HG03442 (cell line): Measurements from ENCODE around the gene TOM1L2.

Experiments used
- ATAC-seq: cut with Tn5 transposase; IDR thresholded peaks from one replicate; pipeline ENCODE4 v1.9.1; 2021; ENCODE audit warnings: mild to moderate bottlenecking, moderate library complexity; ENCODE audit not compliant: unreplicated experiment

The TOM1L2 gene

GRCh38 chr17:17837966-17838962, 133.9 kb downstream of the TOM1L2 start:
- no peak for ATAC-seq

GRCh38 chr17:17837380-17837821, 134.8 kb downstream of the TOM1L2 start:
- ATAC-seq, result no peak

- no peak for ATAC-seq
Observed at GRCh38 chr17:17836818-17837379, 135.3 kb downstream of the TOM1L2 start, which contains the start of gene SREBF1. Gene SREBF1, minus strand, starts transcription at chr17:17836986. Its CDS starts 169 bp downstream, at chr17:17836817.

- peak; percentile 55 for ATAC-seq
Observed at GRCh38 chr17:17836250-17836817, 135.9 kb downstream of the TOM1L2 start.

GRCh38 chr17:17835415-17836249, 136.6 kb downstream of the TOM1L2 start:
- no peak for ATAC-seq

GRCh38 chr17:17834974-17835373, 137.2 kb downstream of the TOM1L2 start:
- ATAC-seq, result no peak

- ATAC-seq, result no peak
Observed at GRCh38 chr17:17833658-17834357, 138.4 kb downstream of the TOM1L2 start.

- no peak for ATAC-seq
Observed at GRCh38 chr17:17832032-17832363, 140.2 kb downstream of the TOM1L2 start.

- ATAC-seq, result no peak
Observed at GRCh38 chr17:17831208-17832031, 140.8 kb downstream of the TOM1L2 start.

- ATAC-seq, result no peak
Observed at GRCh38 chr17:17830740-17831207, 141.4 kb downstream of the TOM1L2 start.

- ATAC-seq, result no peak
Observed at GRCh38 chr17:17830269-17830567, 142.0 kb downstream of the TOM1L2 start.

- ATAC-seq, result no peak
Observed at GRCh38 chr17:17827826-17828621, 144.2 kb downstream of the TOM1L2 start.

GRCh38 chr17:17826942-17827785, 145.0 kb downstream of the TOM1L2 start:
- ATAC-seq, result no peak

- no peak for ATAC-seq
Observed at GRCh38 chr17:17826342-17826713, 145.9 kb downstream of the TOM1L2 start.

- ATAC-seq, result no peak
Observed at GRCh38 chr17:17824783-17825614, 147.2 kb downstream of the TOM1L2 start.

- peak; percentile 2 for ATAC-seq
Observed at GRCh38 chr17:17824119-17824782, 147.9 kb downstream of the TOM1L2 start.
